SK-N-SH treated with all-trans-retinoic acid at 6 μM for 48 hours (cell line): ENCODE results near the gene DDX52.

ENCODE experiments used
- ARNTL ChIP-seq: fragments of 450-650 bp; formaldehyde crosslinking; IDR thresholded peaks from 2 replicates; pipeline ENCODE4 v1.5.0; 2020; ENCODE audit warnings: low read depth, mild to moderate bottlenecking, moderate library complexity, borderline replicate concordance
- ISL1 ChIP-seq: fragments of 250-450 bp; sonication (Bioruptor Pico); IDR thresholded peaks from 2 replicates; pipeline ENCODE4 v2.1.2; 2022; ENCODE audit warnings: mild to moderate bottlenecking, moderate library complexity
- OSR1 ChIP-seq: fragments of 250-450 bp; sonication (Bioruptor Pico); IDR thresholded peaks from 2 replicates; pipeline ENCODE4 v1.8.0; 2022; ENCODE audit warnings: moderate library complexity, mild to moderate bottlenecking, inconsistent platforms
- RARB ChIP-seq: fragments of 250-450 bp; sonication (Bioruptor Pico); IDR thresholded peaks from 2 replicates; pipeline ENCODE4 v1.8.0; 2021; ENCODE audit warnings: mild to moderate bottlenecking, moderate library complexity
- ZNF8 ChIP-seq: fragments of 450-650 bp; formaldehyde crosslinking; IDR thresholded peaks from 2 replicates; pipeline ENCODE4 v1.5.0; 2020; ENCODE audit warnings: mild to moderate bottlenecking, moderate library complexity
- TF ChIP-seq, protein P1 (sequence below): fragments of 250-450 bp; sonication (Bioruptor Pico); IDR thresholded peaks from 2 replicates; pipeline ENCODE4 v1.5.1; 2021; ENCODE audit warnings: mild to moderate bottlenecking, moderate library complexity
- TF ChIP-seq, protein P2 (sequence below): fragments of 250-450 bp; sonication (Bioruptor Pico); IDR thresholded peaks from 2 replicates; pipeline ENCODE4 v1.8.0; 2021; ENCODE audit warnings: low read depth, mild to moderate bottlenecking, moderate library complexity, borderline replicate concordance
- TF ChIP-seq, protein P3 (sequence below): fragments of 250-450 bp; sonication (Bioruptor Pico); IDR thresholded peaks from 2 replicates; pipeline ENCODE4 v1.5.0; 2020; ENCODE audit warnings: mild to moderate bottlenecking, moderate library complexity
- TF ChIP-seq, protein P4 (sequence below): fragments of 250-450 bp; sonication (Bioruptor Pico); IDR thresholded peaks from 2 replicates; pipeline ENCODE4 v1.8.0; 2020; ENCODE audit warnings: mild to moderate bottlenecking, moderate library complexity, borderline replicate concordance

DNA sequence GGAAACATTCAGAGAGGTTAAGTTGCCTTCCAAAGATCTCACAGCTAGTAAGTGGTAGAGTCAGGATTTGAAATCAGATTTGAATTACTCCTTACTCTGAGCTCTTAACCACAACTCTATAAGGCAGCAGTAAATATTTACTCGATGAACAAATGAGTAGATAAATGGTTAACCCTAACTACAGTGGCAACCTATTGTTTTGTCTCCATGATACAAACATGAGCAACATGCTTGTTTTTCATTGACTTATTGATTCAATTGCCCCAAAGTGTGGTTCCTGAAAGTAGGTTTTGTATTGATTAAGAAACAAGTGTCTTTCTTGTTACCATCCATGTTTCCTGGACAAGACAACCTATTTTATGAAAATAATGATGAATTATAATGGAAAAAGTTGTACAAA, 34.8 kb upstream of the DDX52 start:
- TF ChIP-seq, protein P1, sequence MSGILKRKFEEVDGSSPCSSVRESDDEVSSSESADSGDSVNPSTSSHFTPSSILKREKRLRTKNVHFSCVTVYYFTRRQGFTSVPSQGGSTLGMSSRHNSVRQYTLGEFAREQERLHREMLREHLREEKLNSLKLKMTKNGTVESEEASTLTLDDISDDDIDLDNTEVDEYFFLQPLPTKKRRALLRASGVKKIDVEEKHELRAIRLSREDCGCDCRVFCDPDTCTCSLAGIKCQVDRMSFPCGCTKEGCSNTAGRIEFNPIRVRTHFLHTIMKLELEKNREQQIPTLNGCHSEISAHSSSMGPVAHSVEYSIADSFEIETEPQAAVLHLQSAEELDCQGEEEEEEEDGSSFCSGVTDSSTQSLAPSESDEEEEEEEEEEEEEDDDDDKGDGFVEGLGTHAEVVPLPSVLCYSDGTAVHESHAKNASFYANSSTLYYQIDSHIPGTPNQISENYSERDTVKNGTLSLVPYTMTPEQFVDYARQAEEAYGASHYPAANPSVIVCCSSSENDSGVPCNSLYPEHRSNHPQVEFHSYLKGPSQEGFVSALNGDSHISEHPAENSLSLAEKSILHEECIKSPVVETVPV (CRISPR knock-in tag): no peak
- TF ChIP-seq ISL1 (CRISPR knock-in tag): no peak
- TF ChIP-seq RARB (CRISPR knock-in tag): no peak
- no peak for TF ChIP-seq OSR1
- TF ChIP-seq, protein P2, sequence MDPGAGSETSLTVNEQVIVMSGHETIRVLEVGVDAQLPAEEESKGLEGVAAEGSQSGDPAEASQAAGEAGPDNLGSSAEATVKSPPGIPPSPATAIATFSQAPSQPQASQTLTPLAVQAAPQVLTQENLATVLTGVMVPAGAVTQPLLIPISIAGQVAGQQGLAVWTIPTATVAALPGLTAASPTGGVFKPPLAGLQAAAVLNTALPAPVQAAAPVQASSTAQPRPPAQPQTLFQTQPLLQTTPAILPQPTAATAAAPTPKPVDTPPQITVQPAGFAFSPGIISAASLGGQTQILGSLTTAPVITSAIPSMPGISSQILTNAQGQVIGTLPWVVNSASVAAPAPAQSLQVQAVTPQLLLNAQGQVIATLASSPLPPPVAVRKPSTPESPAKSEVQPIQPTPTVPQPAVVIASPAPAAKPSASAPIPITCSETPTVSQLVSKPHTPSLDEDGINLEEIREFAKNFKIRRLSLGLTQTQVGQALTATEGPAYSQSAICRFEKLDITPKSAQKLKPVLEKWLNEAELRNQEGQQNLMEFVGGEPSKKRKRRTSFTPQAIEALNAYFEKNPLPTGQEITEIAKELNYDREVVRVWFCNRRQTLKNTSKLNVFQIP: no peak
- no peak for TF ChIP-seq ZNF8 (CRISPR knock-in tag)
- no peak for TF ChIP-seq ARNTL (CRISPR knock-in tag)
- TF ChIP-seq, protein P3, sequence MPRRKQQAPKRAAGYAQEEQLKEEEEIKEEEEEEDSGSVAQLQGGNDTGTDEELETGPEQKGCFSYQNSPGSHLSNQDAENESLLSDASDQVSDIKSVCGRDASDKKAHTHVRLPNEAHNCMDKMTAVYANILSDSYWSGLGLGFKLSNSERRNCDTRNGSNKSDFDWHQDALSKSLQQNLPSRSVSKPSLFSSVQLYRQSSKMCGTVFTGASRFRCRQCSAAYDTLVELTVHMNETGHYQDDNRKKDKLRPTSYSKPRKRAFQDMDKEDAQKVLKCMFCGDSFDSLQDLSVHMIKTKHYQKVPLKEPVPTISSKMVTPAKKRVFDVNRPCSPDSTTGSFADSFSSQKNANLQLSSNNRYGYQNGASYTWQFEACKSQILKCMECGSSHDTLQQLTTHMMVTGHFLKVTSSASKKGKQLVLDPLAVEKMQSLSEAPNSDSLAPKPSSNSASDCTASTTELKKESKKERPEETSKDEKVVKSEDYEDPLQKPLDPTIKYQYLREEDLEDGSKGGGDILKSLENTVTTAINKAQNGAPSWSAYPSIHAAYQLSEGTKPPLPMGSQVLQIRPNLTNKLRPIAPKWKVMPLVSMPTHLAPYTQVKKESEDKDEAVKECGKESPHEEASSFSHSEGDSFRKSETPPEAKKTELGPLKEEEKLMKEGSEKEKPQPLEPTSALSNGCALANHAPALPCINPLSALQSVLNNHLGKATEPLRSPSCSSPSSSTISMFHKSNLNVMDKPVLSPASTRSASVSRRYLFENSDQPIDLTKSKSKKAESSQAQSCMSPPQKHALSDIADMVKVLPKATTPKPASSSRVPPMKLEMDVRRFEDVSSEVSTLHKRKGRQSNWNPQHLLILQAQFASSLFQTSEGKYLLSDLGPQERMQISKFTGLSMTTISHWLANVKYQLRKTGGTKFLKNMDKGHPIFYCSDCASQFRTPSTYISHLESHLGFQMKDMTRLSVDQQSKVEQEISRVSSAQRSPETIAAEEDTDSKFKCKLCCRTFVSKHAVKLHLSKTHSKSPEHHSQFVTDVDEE: no peak
- TF ChIP-seq, protein P4, sequence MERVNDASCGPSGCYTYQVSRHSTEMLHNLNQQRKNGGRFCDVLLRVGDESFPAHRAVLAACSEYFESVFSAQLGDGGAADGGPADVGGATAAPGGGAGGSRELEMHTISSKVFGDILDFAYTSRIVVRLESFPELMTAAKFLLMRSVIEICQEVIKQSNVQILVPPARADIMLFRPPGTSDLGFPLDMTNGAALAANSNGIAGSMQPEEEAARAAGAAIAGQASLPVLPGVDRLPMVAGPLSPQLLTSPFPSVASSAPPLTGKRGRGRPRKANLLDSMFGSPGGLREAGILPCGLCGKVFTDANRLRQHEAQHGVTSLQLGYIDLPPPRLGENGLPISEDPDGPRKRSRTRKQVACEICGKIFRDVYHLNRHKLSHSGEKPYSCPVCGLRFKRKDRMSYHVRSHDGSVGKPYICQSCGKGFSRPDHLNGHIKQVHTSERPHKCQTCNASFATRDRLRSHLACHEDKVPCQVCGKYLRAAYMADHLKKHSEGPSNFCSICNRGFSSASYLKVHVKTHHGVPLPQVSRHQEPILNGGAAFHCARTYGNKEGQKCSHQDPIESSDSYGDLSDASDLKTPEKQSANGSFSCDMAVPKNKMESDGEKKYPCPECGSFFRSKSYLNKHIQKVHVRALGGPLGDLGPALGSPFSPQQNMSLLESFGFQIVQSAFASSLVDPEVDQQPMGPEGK (CRISPR knock-in tag): no peak
